Activated CD4-positive, alpha-beta T cell treated with anti-CD3 and anti-CD28 coated beads, Interleukin-2, amount 10 ng/mL, durations not matched to agents 7 days and 5 days (primary cell): ENCODE data around the gene GRIP2. TPM values are rescaled to one million over a fixed set of nuclear protein-coding genes. Genes with fewer than 3 reads are reported as not detected.

Experiments used
- CTCF ChIA-PET: fragments of 350-600 bp; sonication (Branson Sonifier 250); formaldehyde crosslinking; loops from one replicate; lab custom pipeline; 2021; ENCODE audit warnings: antibody characterized with exemption; lab: Charles Lee
- POLR2A ChIA-PET: fragments of 350-600 bp; sonication (Branson Sonifier 250); formaldehyde crosslinking; loops from one replicate; lab custom pipeline; 2021; ENCODE audit warnings: antibody characterized with exemption; lab: Charles Lee
- DNase-seq: peaks from one replicate; pipeline ENCODE4 v3.0.0-alpha.2; 2020
- H3K27ac Mint-ChIP-seq: one replicate; pipeline ENCODE4 v1.8.0; 2021; ENCODE audit warnings: mild to moderate bottlenecking, moderate library complexity, mixed read lengths
- H3K27me3 Mint-ChIP-seq: one replicate; pipeline ENCODE4 v1.8.0; 2021; ENCODE audit warnings: mixed read lengths
- H3K36me3 Mint-ChIP-seq: one replicate; pipeline ENCODE4 v1.8.0; 2021; ENCODE audit warnings: low read depth, mixed read lengths
- H3K4me1 Mint-ChIP-seq: one replicate; pipeline ENCODE4 v1.8.0; 2021; ENCODE audit warnings: mixed read lengths
- H3K4me3 Mint-ChIP-seq: one replicate; pipeline ENCODE4 v1.8.0; 2021; ENCODE audit warnings: mild to moderate bottlenecking, moderate library complexity, mixed read lengths
- H3K9me3 Mint-ChIP-seq: one replicate; pipeline ENCODE4 v1.8.0; 2021; ENCODE audit warnings: mixed read lengths
- total RNA-seq, 2 experiments: library from RNA; stranded (reverse); gene quantifications; one replicate each; pipeline ENCODE4 v1.2.3, GENCODE V29; 2021

The GRIP2 gene
- total RNA-seq, 2 experiments from 2014 or later = 0.15 to 0.45 TPM

DNA sequence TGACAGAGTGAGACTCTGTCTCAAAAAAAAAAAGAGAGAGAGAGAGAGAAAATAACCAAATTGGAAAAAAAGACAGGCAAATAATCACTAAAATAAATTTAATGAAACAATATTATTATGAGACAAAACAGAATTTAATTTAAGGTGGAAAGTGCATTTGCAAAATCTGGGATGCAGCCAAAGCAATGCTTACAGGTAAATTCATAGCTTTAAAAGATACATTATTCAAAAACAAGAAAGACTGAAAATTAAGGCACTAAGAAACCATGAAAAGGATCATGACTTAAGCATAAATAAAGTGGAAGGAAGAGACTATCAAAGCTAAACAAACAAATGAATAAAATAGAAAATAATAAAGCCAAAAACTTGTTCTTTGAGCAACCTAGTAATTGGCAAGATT lies 37.7 kb downstream of the GRIP2 start:
- H3K4me3 Mint-ChIP-seq = no peak overlapping the region
- ChIA-PET POLR2A (no interaction called here), CTCF (no interaction called here)
- DNase-seq = no peak
- H3K27me3 Mint-ChIP-seq = peaks cover 16% of the 10 kb centered on the region
- no peaks in the 10 kb centered on the region for H3K36me3 Mint-ChIP-seq
- no peak overlapping the region for H3K27ac Mint-ChIP-seq
- peaks cover 11% of the 10 kb centered on the region for H3K9me3 Mint-ChIP-seq
- H3K4me1 Mint-ChIP-seq = no peaks in the 10 kb centered on the region

DNA sequence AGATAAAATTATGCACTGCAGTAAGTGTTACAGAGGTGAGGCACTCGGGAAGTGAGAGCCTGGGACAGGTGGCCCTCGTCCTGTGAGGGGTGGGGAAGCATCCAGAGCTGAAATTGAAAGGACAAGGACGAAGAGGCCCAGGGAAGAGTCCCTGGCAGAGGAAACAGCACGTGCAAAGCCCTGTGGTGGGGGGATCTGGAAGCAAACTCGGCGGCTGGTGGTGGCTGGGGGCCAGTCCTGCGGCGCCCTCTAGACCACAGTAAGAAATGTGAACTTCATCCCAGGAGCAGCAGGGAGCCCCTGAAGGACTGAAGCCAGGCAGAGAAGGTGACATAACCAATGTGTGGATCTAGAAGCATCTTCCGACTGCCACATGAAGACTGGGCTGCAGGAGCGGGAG lies 42.8 kb downstream of the GRIP2 start:
- no peak for DNase-seq
- POLR2A ChIA-PET = no interaction called here
- CTCF ChIA-PET = no interaction called here
- no peaks in the 10 kb centered on the region for H3K4me1 Mint-ChIP-seq
- H3K36me3 Mint-ChIP-seq = no peaks in the 10 kb centered on the region
- H3K9me3 Mint-ChIP-seq = peaks cover 2% of the 10 kb centered on the region
- peaks cover 16% of the 10 kb centered on the region for H3K27me3 Mint-ChIP-seq
- no peak overlapping the region for H3K4me3 Mint-ChIP-seq
- H3K27ac Mint-ChIP-seq = no peak overlapping the region

DNA sequence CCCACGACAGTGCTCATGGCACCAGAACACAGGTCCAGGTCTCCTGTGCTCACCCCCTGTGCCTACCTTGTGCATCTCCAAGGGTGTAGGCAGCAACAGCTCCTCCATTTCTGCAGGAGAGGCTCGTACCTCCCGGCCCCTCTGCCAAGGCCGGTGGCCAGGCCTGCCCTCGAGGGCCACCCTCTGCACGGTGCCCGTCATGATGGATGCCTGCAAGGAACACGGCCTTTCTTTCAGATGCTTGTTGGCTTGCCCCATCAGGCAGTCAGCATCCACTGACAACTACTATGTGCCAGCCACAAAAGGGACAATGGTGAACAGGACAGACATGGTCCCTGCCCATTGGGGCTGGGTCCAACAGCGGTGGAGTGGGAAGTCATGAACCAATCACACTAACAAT lies 43.8 kb downstream of the GRIP2 start:
- POLR2A ChIA-PET = no interaction called here
- no peak for DNase-seq

GRCh38 chr3:14494973-14495300 lies 45.2 kb downstream of the GRIP2 start:
- Mint-ChIP-seq H3K27ac (no peak overlapping the region), H3K9me3 (no peaks in the 10 kb centered on the region), H3K4me3 (no peak overlapping the region), H3K36me3 (no peaks in the 10 kb centered on the region), H3K27me3 (peaks cover 9% of the 10 kb centered on the region), H3K4me1 (no peaks in the 10 kb centered on the region)
- ChIA-PET POLR2A (no interaction called here), CTCF (no interaction called here)
- no peak for DNase-seq

More for the DNA sequence above, 43.8 kb downstream of the GRIP2 start:
- CTCF ChIA-PET = no interaction called here
- Mint-ChIP-seq H3K36me3 (no peaks in the 10 kb centered on the region), H3K4me1 (no peaks in the 10 kb centered on the region), H3K27me3 (peaks cover 16% of the 10 kb centered on the region), H3K4me3 (no peak overlapping the region), H3K9me3 (peaks cover 2% of the 10 kb centered on the region), H3K27ac (no peak overlapping the region)

GRCh38 chr3:14494279-14494972 lies 45.7 kb downstream of the GRIP2 start:
- CTCF ChIA-PET = no interaction called here
- H3K36me3 Mint-ChIP-seq = no peaks in the 10 kb centered on the region
- H3K27ac Mint-ChIP-seq = no peak overlapping the region
- no peaks in the 10 kb centered on the region for H3K4me1 Mint-ChIP-seq
- H3K9me3 Mint-ChIP-seq = no peaks in the 10 kb centered on the region
- no peak overlapping the region for H3K4me3 Mint-ChIP-seq
- H3K27me3 Mint-ChIP-seq = peaks cover 6% of the 10 kb centered on the region
- DNase-seq = no peak
- POLR2A ChIA-PET = no interaction called here

GRCh38 chr3:14492948-14493881 lies 46.9 kb downstream of the GRIP2 start:
- CTCF ChIA-PET = no interaction called here
- H3K27me3 Mint-ChIP-seq = no peaks in the 10 kb centered on the region
- no peaks in the 10 kb centered on the region for H3K9me3 Mint-ChIP-seq
- peaks cover 1% of the 10 kb centered on the region for H3K36me3 Mint-ChIP-seq
- no peak for DNase-seq
- no peak overlapping the region for H3K4me3 Mint-ChIP-seq
- POLR2A ChIA-PET = no interaction called here
- no peaks in the 10 kb centered on the region for H3K4me1 Mint-ChIP-seq
- no peak overlapping the region for H3K27ac Mint-ChIP-seq

DNA sequence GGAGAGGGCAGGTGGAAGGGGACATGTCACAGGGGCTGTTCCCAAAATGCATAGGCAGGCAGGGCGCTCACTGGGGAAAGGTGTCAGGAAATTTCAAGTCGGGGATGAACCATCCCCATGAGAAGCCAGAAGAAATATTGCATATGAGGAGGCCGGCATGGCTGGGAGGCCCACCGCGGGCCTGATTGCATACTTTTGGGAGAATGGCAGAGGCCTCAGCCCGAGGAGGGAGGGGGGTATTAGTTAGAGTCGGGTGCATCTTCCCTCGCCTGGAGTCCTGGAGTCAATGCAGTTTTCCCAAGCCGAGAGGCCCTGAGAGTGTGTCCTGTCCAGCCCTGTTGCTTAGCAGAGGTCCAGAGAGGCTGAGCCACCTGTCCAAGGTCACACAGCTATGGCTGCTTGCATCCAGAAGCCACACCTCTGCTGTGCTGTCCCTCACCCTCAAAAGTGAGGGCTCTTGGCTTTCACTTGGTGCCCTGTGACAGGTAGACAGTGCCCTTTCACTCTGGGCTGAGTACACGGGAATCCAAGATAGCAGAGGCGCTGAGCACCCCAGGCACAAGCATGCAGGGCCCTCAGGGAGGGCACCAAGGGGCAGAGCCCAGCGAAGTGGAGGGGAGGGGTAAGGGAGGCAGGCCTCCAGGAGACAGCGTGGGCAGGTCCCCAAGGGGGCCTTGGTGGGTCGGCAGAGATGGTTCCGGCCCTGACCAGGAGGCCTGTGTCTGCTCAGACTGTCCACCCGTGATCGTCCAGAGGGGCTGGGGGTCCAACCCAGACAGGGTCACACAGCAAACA lies 48.5 kb downstream of the GRIP2 start:
- Mint-ChIP-seq H3K27me3 (no peaks in the 10 kb centered on the region), H3K4me3 (no peak overlapping the region), H3K4me1 (peaks cover 2% of the 10 kb centered on the region), H3K36me3 (peaks cover 5% of the 10 kb centered on the region), H3K9me3 (no peaks in the 10 kb centered on the region), H3K27ac (no peak overlapping the region)
- POLR2A ChIA-PET = no interaction called here
- CTCF ChIA-PET = interaction anchor here (0.6 to 1.4 kb wide), 3 partner anchors 9 to 286 kb away, joined by 3 to 5 read pairs (median 5); no protein-coding TSS in a partner anchor
- DNase-seq = no peak

DNA sequence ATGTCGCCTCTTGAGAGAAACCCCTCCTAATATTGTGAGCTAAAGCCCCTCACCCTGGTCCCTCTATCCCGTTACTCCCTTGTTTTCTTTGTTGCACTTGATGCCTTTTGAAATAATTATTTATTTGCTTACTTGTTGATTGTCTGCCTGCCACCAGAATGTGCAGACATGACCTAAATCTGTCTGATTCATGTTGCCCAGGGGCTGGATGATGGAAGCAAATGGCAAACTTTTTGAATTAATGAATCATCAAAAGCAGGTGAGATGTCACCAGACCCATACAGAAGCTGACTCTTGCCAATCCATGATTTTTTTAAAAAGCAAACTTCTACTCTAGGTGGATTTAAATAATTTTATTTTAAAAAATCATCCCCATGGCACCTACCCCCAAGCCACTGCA lies 49.3 kb downstream of the GRIP2 start:
- Mint-ChIP-seq H3K27me3 (no peaks in the 10 kb centered on the region), H3K27ac (no peak overlapping the region), H3K9me3 (no peaks in the 10 kb centered on the region), H3K4me1 (peaks cover 2% of the 10 kb centered on the region), H3K4me3 (no peak overlapping the region), H3K36me3 (peaks cover 5% of the 10 kb centered on the region)
- ChIA-PET POLR2A (interaction anchor here (0.6 kb wide), 1 partner anchor 430 kb away, joined by 4 read pairs; no protein-coding TSS in a partner anchor), CTCF (interaction anchor here (0.9 to 1.4 kb wide), 2 partner anchors 9 to 12 kb away, joined by 3 to 5 read pairs; no protein-coding TSS in a partner anchor)
- no peak for DNase-seq

DNA sequence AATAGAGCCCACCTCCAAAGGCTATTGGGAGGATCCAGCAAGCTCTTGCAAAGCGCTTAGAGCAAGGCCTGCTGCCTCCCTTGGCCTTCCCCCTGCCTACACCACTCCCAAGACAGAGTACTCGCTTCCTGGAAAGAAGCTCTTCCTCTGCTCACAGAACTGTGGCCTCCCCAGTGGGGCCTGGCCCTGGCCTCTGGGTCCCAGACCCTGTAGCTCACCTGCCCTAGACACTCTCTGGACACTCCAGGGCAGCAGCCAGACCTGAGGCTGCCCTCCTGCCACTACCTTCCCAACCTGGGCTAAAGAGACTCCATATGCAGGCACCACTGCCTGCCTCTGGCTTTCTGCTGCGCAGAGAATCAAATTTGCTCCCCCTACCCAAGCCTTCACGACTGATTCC lies 49.9 kb downstream of the GRIP2 start:
- ChIA-PET POLR2A (no interaction called here), CTCF (interaction anchor here (1.4 kb wide), 1 partner anchor 11 kb away, joined by 5 read pairs; no protein-coding TSS in a partner anchor)
- Mint-ChIP-seq H3K27me3 (no peaks in the 10 kb centered on the region), H3K4me3 (no peak overlapping the region), H3K9me3 (no peaks in the 10 kb centered on the region), H3K27ac (peak overlapping the region; percentile 48), H3K36me3 (peaks cover 5% of the 10 kb centered on the region), H3K4me1 (peaks cover 2% of the 10 kb centered on the region)
- no peak for DNase-seq

- H3K9me3 Mint-ChIP-seq = no peaks in the 10 kb centered on the region
- no peak for DNase-seq
- H3K27me3 Mint-ChIP-seq = no peaks in the 10 kb centered on the region
- ChIA-PET CTCF (no interaction called here), POLR2A (no interaction called here)
- H3K36me3 Mint-ChIP-seq = peaks cover 5% of the 10 kb centered on the region
- H3K4me3 Mint-ChIP-seq = no peak overlapping the region
- no peak overlapping the region for H3K27ac Mint-ChIP-seq
- H3K4me1 Mint-ChIP-seq = peaks cover 2% of the 10 kb centered on the region
These were observed 50.5 kb downstream of the GRIP2 start for GRCh38 chr3:14489641-14490040.

DNA sequence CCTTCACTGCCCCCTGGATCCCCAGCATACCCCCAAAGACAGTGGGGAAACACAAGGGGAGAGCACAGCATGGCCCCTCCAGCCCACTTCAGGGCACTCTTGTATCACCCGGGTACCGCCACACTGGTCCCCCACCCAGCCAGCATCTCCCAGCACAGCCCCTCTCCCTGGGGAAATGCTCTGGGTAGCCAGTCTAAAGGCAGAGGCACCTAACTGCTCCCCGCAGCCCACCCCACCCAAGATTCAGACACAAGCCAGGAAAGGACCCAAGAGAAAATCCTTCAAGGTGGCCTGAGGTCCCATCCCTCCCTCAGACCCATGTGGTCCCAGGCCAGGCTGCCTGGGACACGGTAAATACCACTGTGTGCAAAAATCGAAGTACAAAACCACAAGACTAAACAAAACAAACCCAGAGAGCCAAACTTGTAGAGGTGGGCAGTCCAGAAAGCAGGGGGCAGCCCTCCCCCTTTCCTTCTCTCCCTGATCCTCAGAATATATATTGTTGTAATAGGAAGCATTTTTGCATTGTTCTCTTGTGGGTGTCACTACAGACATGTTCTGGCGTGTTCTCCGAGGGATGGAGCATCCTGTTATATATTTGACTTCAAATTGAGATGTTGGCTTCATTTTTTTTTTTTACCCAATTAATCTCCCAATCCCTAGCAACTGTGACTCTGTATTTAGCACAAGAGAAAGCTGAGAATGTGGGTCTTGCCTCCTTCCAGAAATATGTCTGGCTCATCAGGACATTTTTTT lies 51.7 kb downstream of the GRIP2 start:
- Mint-ChIP-seq H3K4me1 (peaks cover 2% of the 10 kb centered on the region), H3K27ac (no peak overlapping the region), H3K27me3 (no peaks in the 10 kb centered on the region), H3K4me3 (no peak overlapping the region), H3K36me3 (peaks cover 7% of the 10 kb centered on the region), H3K9me3 (no peaks in the 10 kb centered on the region)
- no peak for DNase-seq
- ChIA-PET CTCF (no interaction called here), POLR2A (interaction anchor here (0.7 kb wide), 1 partner anchor 408 kb away, joined by 4 read pairs; no protein-coding TSS in a partner anchor)

DNA sequence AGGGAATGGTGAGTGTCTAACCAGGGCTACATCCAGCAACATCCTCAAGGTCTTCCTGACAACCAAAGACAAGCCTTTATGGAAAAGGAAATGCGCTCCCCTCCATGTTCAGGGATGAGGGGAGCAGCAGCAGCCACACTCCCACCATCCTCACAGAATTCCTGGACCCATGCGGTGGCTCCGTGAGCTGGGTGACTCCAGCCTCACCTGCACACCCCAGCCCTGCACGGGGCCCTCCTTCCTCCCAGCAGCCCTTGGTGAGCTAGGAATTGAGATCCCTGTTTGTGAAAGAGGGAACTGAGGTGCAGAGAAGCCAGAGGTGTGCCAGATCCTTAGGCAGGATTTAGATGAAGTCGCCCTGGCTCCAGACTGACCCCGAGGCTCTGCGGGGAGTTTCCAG lies 52.3 kb downstream of the GRIP2 start:
- H3K36me3 Mint-ChIP-seq = peaks cover 11% of the 10 kb centered on the region
- peaks cover 2% of the 10 kb centered on the region for H3K4me1 Mint-ChIP-seq
- no peaks in the 10 kb centered on the region for H3K9me3 Mint-ChIP-seq
- ChIA-PET POLR2A (no interaction called here), CTCF (no interaction called here)
- no peak overlapping the region for H3K4me3 Mint-ChIP-seq
- no peak overlapping the region for H3K27ac Mint-ChIP-seq
- no peaks in the 10 kb centered on the region for H3K27me3 Mint-ChIP-seq
- DNase-seq = no peak
